K562 treated with DMSO at 1 percent for 12 hours (cell line): ENCODE data around the gene MARVELD2. TPM values are rescaled to one million over a fixed set of nuclear protein-coding genes. Genes with fewer than 3 reads are reported as not detected.

Experiments used
- total RNA-seq: library from RNA; unstranded; fragments of 300-600 nt; gene quantifications from 2 replicates; pipeline ENCODE4 v1.2.3, GENCODE V29; 2022; ENCODE audit not compliant: insufficient read depth

MARVELD2 gene, protein sequence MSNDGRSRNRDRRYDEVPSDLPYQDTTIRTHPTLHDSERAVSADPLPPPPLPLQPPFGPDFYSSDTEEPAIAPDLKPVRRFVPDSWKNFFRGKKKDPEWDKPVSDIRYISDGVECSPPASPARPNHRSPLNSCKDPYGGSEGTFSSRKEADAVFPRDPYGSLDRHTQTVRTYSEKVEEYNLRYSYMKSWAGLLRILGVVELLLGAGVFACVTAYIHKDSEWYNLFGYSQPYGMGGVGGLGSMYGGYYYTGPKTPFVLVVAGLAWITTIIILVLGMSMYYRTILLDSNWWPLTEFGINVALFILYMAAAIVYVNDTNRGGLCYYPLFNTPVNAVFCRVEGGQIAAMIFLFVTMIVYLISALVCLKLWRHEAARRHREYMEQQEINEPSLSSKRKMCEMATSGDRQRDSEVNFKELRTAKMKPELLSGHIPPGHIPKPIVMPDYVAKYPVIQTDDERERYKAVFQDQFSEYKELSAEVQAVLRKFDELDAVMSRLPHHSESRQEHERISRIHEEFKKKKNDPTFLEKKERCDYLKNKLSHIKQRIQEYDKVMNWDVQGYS
- total RNA-seq = 0.17 TPM in 1 of 2 replicates, not detected in the other

DNA sequence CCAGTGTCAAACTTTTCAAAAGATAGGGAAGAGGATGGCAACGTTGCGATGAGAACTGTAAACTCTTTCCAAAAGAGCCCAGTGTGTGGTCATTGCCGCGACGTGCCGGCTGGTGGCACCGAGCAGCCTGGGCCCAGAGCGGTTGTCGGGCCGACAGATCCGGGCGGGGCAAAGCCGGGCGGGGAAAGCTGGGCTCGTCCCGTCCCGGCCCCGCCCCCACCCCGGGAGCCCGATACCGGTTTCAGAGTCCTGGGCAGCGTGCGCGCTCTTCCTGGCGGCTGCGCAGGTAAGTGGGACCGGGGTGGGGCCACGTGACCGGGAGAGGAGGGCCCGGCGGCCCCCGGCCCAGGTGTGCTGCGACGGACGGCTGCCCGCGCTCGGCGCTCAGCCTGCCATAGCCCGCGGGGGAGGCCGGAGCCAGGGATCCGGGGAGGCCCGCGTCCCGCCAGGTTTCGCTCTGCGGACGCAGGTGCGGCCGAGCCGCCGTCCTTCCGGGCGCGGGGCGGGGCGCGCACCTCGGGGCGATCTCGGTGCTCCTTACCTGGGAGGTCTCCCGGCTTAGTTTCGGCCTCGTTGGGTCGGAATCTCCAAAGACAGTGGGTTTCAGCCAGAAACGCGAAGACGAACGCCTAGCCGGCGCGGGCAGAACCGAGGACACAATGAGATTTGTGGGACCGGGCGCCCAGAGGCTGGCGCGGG lies at the start of gene MARVELD2:
TSS of gene MARVELD2 (plus strand) at position 232 of the 699 bp plus-strand sequence. CDS start 4,270 bp downstream, outside the sequence.

DNA sequence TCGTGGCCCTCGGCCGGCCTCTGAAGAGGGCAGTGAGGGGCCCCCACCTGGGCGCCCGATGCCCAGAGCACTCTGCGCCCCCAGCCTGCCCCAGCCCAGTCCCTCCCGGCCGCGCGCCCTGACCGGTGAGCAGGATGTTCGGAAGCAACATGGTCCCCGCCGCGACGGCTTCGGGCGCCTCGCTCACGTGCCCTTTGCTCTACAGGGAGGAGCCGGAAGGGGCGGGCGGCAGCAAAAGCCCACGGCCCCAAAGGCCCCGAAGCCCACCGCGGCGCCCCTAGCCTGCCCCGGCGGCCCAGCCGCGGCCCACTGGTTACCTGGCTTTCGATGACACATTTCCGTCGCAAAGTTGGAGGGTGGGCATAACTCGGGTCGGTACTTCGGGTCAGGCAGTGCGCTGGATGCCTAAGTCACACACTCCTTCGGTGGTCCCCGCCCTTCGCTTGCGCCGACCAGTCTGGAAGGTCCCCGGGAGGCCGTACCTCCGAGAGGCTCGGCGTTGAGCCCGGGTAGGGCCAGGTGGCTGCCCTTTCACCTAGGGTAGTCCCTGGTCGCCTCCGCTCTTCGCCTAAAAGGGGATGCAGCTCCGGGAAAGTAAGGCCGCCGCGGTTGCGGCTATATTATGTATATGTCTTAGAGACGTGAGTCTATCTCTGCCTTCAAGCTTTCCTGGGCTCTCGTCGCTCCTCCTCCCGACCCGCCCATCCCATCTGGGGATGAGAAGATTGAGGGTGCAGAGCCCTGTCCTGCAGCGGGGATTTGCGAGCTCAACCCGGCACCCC lies 45.4 kb upstream of the MARVELD2 start, which contains the start of the genes AK6, RAD17 and TAF9:
TSS of gene AK6 (minus strand) at position 181 of the 782 bp plus-strand sequence. CDS start at position 151, 30 bp downstream.
TSS of gene RAD17 (plus strand) at position 479 of the 782 bp plus-strand sequence. CDS start 2,391 bp downstream, outside the sequence.
TSS of gene TAF9 (minus strand) at position 181 of the 782 bp plus-strand sequence. CDS start 3,783 bp downstream, outside the sequence.

DNA sequence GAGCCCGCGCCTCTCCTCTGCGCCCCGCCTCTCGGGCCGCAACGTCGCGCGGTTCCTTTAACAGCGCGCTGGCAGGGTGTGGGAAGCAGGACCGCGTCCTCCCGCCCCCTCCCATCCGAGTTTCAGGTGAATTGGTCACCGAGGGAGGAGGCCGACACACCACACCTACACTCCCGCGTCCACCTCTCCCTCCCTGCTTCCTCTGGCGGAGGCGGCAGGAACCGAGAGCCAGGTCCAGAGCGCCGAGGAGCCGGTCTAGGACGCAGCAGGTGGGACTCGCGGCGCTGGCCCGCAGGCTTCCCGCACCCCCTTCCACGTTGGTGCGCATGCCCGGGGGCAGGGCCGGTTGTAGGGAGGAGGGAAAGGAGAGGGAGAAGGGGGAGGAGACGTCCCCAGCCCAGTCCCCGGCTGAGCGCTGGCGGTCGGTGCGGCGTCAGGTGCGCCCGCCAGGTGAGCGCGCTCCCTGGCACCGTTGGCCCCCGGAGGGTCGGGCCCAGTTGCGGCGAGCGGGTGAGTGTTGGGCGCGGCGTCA lies 77.5 kb downstream of the MARVELD2 start, which contains the start of gene OCLN:
TSS of gene OCLN (plus strand) at position 400 of the 532 bp plus-strand sequence. CDS start 11,455 bp downstream, outside the sequence.

Other genes with a start within 250 kb of the MARVELD2 start
- 101 and 167 TPM in 2 replicates for gene CCNB1, start 248.0 kb upstream of the MARVELD2 start, total RNA-seq
- gene CENPH, start 225.5 kb upstream of the MARVELD2 start, total RNA-seq = 74.3 and 93.8 TPM in 2 replicates
- 34.2 and 34.8 TPM in 2 replicates for gene CDK7, start 180.2 kb upstream of the MARVELD2 start, total RNA-seq
- gene CCDC125, start 82.3 kb upstream of the MARVELD2 start, total RNA-seq = 1.5 and 4.7 TPM in 2 replicates
- 31.7 and 44.9 TPM in 2 replicates for gene AK6, start 45.6 kb upstream of the MARVELD2 start, total RNA-seq
- 62.3 and 120 TPM in 2 replicates for gene TAF9, start 45.6 kb upstream of the MARVELD2 start, total RNA-seq
- 13.3 and 30.3 TPM in 2 replicates for gene RAD17, start 45.3 kb upstream of the MARVELD2 start, total RNA-seq
- not detected in 2 replicates for gene OCLN, start 77.7 kb downstream of the MARVELD2 start, total RNA-seq
- gene GTF2H2C, start 145.1 kb downstream of the MARVELD2 start, total RNA-seq = 11.2 and 27.2 TPM in 2 replicates